Fibroblast of pulmonary artery (primary cell): Measurements from ENCODE around the gene TOR4A.

Experiments used
- DNase-seq: peaks from one replicate; pipeline ENCODE4 v3.0.0-alpha.2; 2010; ENCODE audit warnings: low read depth
- H3K4me3 ChIP-seq: replicated peaks from 2 replicates; pipeline ENCODE4 v1.5.1; 2011; ENCODE audit warnings: low read depth, mild to moderate bottlenecking, control low read depth, low read length, moderate library complexity
- CTCF ChIP-seq: IDR thresholded peaks from 2 replicates; pipeline ENCODE4 v1.5.1; 2011; ENCODE audit warnings: mild to moderate bottlenecking, control low read depth, low read length, inconsistent platforms; ENCODE audit errors: missing control alignments

Gene TOR4A

GRCh38 chr9:137231372-137232039 is 46.0 kb upstream of the TOR4A start:
- DNase-seq, result no peak
- no peak for TF ChIP-seq CTCF
- no peak overlapping the region for H3K4me3 ChIP-seq

- TF ChIP-seq CTCF, result no peak
- no peak overlapping the region for H3K4me3 ChIP-seq
- no peak for DNase-seq
These were observed 45.4 kb upstream of the TOR4A start for GRCh38 chr9:137232101-137232500.

DNA sequence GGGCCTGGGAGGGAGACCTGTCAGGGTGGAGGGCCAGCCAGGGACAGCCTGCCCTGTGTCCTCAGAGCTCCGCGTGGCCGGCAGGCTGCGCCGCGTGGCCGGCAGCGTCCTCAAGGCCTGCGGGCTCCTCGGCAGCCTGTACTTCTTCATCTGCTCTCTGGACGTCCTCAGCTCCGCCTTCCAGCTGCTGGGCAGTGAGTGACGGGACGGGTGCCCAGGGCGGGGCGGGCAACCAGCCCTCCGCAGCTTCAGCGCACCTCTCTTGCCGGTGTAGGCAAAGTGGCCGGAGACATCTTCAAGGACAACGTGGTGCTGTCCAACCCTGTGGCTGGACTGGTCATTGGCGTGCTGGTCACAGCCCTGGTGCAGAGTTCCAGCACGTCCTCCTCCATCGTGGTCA is 45.0 kb upstream of the TOR4A start:
- DNase-seq, result no peak
- TF ChIP-seq CTCF, result no peak
- no peak overlapping the region for H3K4me3 ChIP-seq

- no peak overlapping the region for H3K4me3 ChIP-seq
- no peak for TF ChIP-seq CTCF
- no peak for DNase-seq
These were observed 44.2 kb upstream of the TOR4A start for GRCh38 chr9:137233143-137233980.

GRCh38 chr9:137234055-137234697 is 43.4 kb upstream of the TOR4A start:
- no peak overlapping the region for H3K4me3 ChIP-seq
- DNase-seq, result no peak
- TF ChIP-seq CTCF, result no peak

GRCh38 chr9:137234758-137235423 is 42.6 kb upstream of the TOR4A start:
- no peak overlapping the region for H3K4me3 ChIP-seq
- no peak for TF ChIP-seq CTCF
- no peak for DNase-seq
